DMS153 (cell line): ENCODE results near the gene PARP11.

Source experiments
- DNase-seq: peaks from one replicate; lab custom pipeline; 2025; lab: John Stamatoyannopoulos, UW

PARP11 gene

GRCh38 chr12:3821441-3821840 is 51.8 kb downstream of the PARP11 start:
- DNase-seq = no peak

GRCh38 chr12:3820122-3820521 is 53.1 kb downstream of the PARP11 start:
- no peak for DNase-seq

GRCh38 chr12:3816266-3816665 is 56.9 kb downstream of the PARP11 start:
- DNase-seq = no peak

- no peak for DNase-seq
Measured at GRCh38 chr12:3815094-3815766, 58.0 kb downstream of the PARP11 start.

GRCh38 chr12:3810540-3810939 is 62.7 kb downstream of the PARP11 start:
- DNase-seq = no peak

GRCh38 chr12:3810016-3810370 is 63.2 kb downstream of the PARP11 start:
- DNase-seq = no peak

- DNase-seq = no peak
Measured at GRCh38 chr12:3809357-3810015, 63.7 kb downstream of the PARP11 start.

GRCh38 chr12:3805077-3805476 is 68.1 kb downstream of the PARP11 start:
- DNase-seq = no peak

- DNase-seq = peak; percentile 51
Measured at GRCh38 chr12:3803865-3804472, 69.2 kb downstream of the PARP11 start.

GRCh38 chr12:3802721-3803120 is 70.5 kb downstream of the PARP11 start:
- no peak for DNase-seq

GRCh38 chr12:3797531-3798048 is 75.6 kb downstream of the PARP11 start:
- DNase-seq = no peak

GRCh38 chr12:3795492-3796133 is 77.6 kb downstream of the PARP11 start:
- DNase-seq = peak; percentile 94

GRCh38 chr12:3795066-3795465 is 78.1 kb downstream of the PARP11 start:
- DNase-seq = peak; percentile 52

- DNase-seq = no peak
Measured at GRCh38 chr12:3792623-3793288, 80.4 kb downstream of the PARP11 start.

GRCh38 chr12:3791256-3791874 is 81.8 kb downstream of the PARP11 start:
- DNase-seq = no peak

GRCh38 chr12:3790642-3791041 is 82.6 kb downstream of the PARP11 start:
- DNase-seq = no peak

- DNase-seq = no peak
Measured at GRCh38 chr12:3789838-3790237, 83.4 kb downstream of the PARP11 start.

GRCh38 chr12:3777206-3777809 is 95.9 kb downstream of the PARP11 start:
- DNase-seq = peak; percentile 50

- no peak for DNase-seq
Measured at GRCh38 chr12:3775385-3776035, 97.7 kb downstream of the PARP11 start.

GRCh38 chr12:3772380-3772779 is 100.8 kb downstream of the PARP11 start:
- no peak for DNase-seq

GRCh38 chr12:3771853-3772252 is 101.3 kb downstream of the PARP11 start:
- no peak for DNase-seq
